ENCODE data around the gene TENM3. TPM values are rescaled to one million over a fixed set of nuclear protein-coding genes. Genes with fewer than 3 reads are reported as not detected.

TENM3 gene
- polyA plus RNA-seq, 1 of the 3 experiments (the other 2 are of a cell fraction) = 10.4 TPM

DNA sequence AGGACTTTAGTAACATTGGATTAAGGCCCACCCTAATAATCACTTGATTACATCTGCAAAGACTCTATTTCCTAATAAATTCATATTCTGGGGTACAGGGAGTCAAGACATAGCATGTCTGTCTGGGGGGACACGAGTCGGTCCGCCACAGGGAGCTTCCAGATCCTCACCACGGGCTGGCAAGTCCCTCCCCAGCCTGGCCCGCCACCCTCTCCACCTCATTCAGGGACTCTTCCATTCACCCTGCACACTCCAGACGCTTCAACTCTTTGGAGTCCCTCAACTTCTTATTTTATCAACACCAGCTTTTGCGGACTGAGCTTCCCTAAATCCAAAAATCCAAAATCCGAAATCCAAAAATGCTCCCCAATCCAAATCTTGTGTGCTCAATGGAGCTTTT, 602.8 kb downstream of the TENM3 start:
- 63% methylated on average over 8 of the region's 8 CpGs for WGBS (ENCODE audit: low lambda C conversion rate)
- H3K9ac ChIP-seq = no peak overlapping the region
- no peaks in the 10 kb centered on the region for H3F3A ChIP-seq (replicated peaks; ENCODE audit: insufficient read depth)
- H3K79me2 ChIP-seq (ENCODE audit: insufficient read depth) = no peaks in the 10 kb centered on the region
- no peak overlapping the region for H3K27ac ChIP-seq (ENCODE audit: low read depth in 2 of 2, low read length in 1 of 2)
- ChIA-PET POLR2A (no interaction called here), CTCF (no interaction called here)
- H4K20me1 ChIP-seq (ENCODE audit: insufficient read depth) = no peaks in the 10 kb centered on the region
- DNase-seq = no peak
- H3K4me2 ChIP-seq = no peak overlapping the region
- H3K4me1 ChIP-seq (ENCODE audit: control insufficient read depth in 1 of 2, insufficient read depth in 2 of 2, low read depth in 1 of 2, low read length in 1 of 2) = no peaks in the 10 kb centered on the region; a peak in 1 of 4 replicates
- H3K4me3 ChIP-seq (ENCODE audit: low read depth in 2 of 2, low read length in 1 of 2) = no peak overlapping the region
- H3K9me2 ChIP-seq = no peaks in the 10 kb centered on the region
- H3K36me3 ChIP-seq (replicated peaks in 1 of 2; ENCODE audit: control insufficient read depth in 1 of 2, insufficient read depth in 2 of 2, low read length in 1 of 2) = no peaks in the 10 kb centered on the region
- H3K27me3 ChIP-seq (ENCODE audit: insufficient read depth) = no peaks in the 10 kb centered on the region
- no peak overlapping the region for H2AFZ ChIP-seq (ENCODE audit: low read depth)
- no peak for TF ChIP-seq SIN3A (IDR thresholded peaks at IDR 0.05; ENCODE audit: borderline replicate concordance, low read depth, low read length)
- TF ChIP-seq EP300 (IDR thresholded peaks at IDR 0.05; ENCODE audit: borderline replicate concordance in 1 of 2, low read depth in 1 of 2, low read length in 1 of 2) = no peak
- TF ChIP-seq RXRA (IDR thresholded peaks at IDR 0.05; ENCODE audit: borderline replicate concordance, low read depth) = no peak
- TF ChIP-seq PBX3 (IDR thresholded peaks at IDR 0.05) = no peak
- no peak for TF ChIP-seq RCOR1 (IDR thresholded peaks at IDR 0.05; ENCODE audit: low read length)
- TF ChIP-seq GABPA (IDR thresholded peaks at IDR 0.05; ENCODE audit: low read depth) = no peak
- no peak for TF ChIP-seq YY1 (IDR thresholded peaks at IDR 0.05; ENCODE audit: low read depth)
- TF ChIP-seq, protein P1, sequence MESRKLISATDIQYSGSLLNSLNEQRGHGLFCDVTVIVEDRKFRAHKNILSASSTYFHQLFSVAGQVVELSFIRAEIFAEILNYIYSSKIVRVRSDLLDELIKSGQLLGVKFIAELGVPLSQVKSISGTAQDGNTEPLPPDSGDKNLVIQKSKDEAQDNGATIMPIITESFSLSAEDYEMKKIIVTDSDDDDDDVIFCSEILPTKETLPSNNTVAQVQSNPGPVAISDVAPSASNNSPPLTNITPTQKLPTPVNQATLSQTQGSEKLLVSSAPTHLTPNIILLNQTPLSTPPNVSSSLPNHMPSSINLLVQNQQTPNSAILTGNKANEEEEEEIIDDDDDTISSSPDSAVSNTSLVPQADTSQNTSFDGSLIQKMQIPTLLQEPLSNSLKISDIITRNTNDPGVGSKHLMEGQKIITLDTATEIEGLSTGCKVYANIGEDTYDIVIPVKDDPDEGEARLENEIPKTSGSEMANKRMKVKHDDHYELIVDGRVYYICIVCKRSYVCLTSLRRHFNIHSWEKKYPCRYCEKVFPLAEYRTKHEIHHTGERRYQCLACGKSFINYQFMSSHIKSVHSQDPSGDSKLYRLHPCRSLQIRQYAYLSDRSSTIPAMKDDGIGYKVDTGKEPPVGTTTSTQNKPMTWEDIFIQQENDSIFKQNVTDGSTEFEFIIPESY (IDR thresholded peaks at IDR 0.05; ENCODE audit: borderline replicate concordance, low read depth) = no peak
- no peak for TF ChIP-seq IRF3 (IDR thresholded peaks at IDR 0.05; ENCODE audit: low read depth, low read length)
- no peak for TF ChIP-seq TEAD4 (IDR thresholded peaks at IDR 0.05; ENCODE audit: borderline replicate concordance, insufficient read depth)
- no peak for TF ChIP-seq POLR2AphosphoS5 (IDR thresholded peaks at IDR 0.05; ENCODE audit: low read depth, low read length)
- TF ChIP-seq FOSL2 (IDR thresholded peaks at IDR 0.05; ENCODE audit: borderline replicate concordance, low read depth) = no peak
- TF ChIP-seq NFIC (IDR thresholded peaks at IDR 0.05; ENCODE audit: borderline replicate concordance) = no peak
- TF ChIP-seq RAD21 (IDR thresholded peaks at IDR 0.05; ENCODE audit: low read length) = no peak
- no peak for TF ChIP-seq RFX5 (IDR thresholded peaks at IDR 0.05; ENCODE audit: low read length)
- no peak for TF ChIP-seq NRF1 (IDR thresholded peaks at IDR 0.05; ENCODE audit: low read depth, low read length)
- no peak for TF ChIP-seq REST (IDR thresholded peaks at IDR 0.05; ENCODE audit: low read depth, low read length)
- no peaks in the 10 kb centered on the region for H3K9me3 ChIP-seq
